Panc1 (cell line): ENCODE measurements around the gene KRT35. TPM values are rescaled to one million over a fixed set of nuclear protein-coding genes. Genes with fewer than 3 reads are reported as not detected.

Source experiments
- ATAC-seq: fragments of 200-7000 bp; cut with Tn5 transposase; 2 replicates; pipeline ENCODE4 v1.9.1; 2020; ENCODE audit warnings: mild to moderate bottlenecking, moderate library complexity
- BruUV-seq: library from RNA; stranded (reverse); fragments of 400-500 nt; replicated peaks from 2 replicates; lab custom pipeline; 2021; lab: Mats Ljungman, UMichigan
- CTCF ChIA-PET: fragments of 300-600 bp; sonication (Branson Sonifier 250); formaldehyde crosslinking; loops from one replicate; lab custom pipeline; 2022; ENCODE audit warnings: antibody characterized with exemption; lab: Charles Lee
- POLR2A ChIA-PET: fragments of 300-600 bp; sonication (Branson Sonifier 250); formaldehyde crosslinking; loops from one replicate; lab custom pipeline; 2022; ENCODE audit warnings: antibody characterized with exemption; lab: Charles Lee
- DNase-seq: peaks from one replicate; pipeline ENCODE4 v3.0.0-alpha.2; 2010; ENCODE audit warnings: low read depth, low spot score
- H3K27ac ChIP-seq: 2 replicates; pipeline ENCODE4 v1.5.1; 2011; ENCODE audit warnings: mild to moderate bottlenecking, low read length, inconsistent platforms
- H3K27me3 ChIP-seq: fragments of 200-500 bp; sonication (Bioruptor generic); 2 replicates; pipeline ENCODE4 v1.6.0; 2014; ENCODE audit warnings: low read length, inconsistent platforms; ENCODE audit not compliant: control insufficient read depth, insufficient read depth
- H3K36me3 ChIP-seq: fragments of 200-500 bp; sonication (Bioruptor generic); 2 replicates; pipeline ENCODE4 v1.5.1; 2014; ENCODE audit warnings: inconsistent platforms, mild to moderate bottlenecking, low read length, moderate library complexity; ENCODE audit not compliant: control insufficient read depth, insufficient read depth
- H3K4me1 ChIP-seq: 2 replicates; pipeline ENCODE4 v1.5.1; 2011; ENCODE audit warnings: inconsistent platforms, mild to moderate bottlenecking, low read length, moderate library complexity; ENCODE audit not compliant: control insufficient read depth, insufficient read depth
- H3K4me3 ChIP-seq, 2 experiments: 2 replicates each; pipeline ENCODE4 v1.5.1; 2011 to 2012; ENCODE audit warnings: low read depth in 2 of 2, low read length in 2 of 2, mild to moderate bottlenecking in 2 of 2, inconsistent platforms in 1 of 2, moderate library complexity in 1 of 2
- H3K9me3 ChIP-seq: fragments of 200-500 bp; sonication (Bioruptor generic); 2 replicates; pipeline ENCODE4 v1.5.1; 2014; ENCODE audit warnings: low read depth, mild to moderate bottlenecking, inconsistent platforms, low read length, moderate library complexity; ENCODE audit not compliant: control insufficient read depth, insufficient read depth
- POLR2AphosphoS5 ChIP-seq: IDR thresholded peaks from 2 replicates; pipeline ENCODE4 v1.6.1; 2012; ENCODE audit warnings: mild to moderate bottlenecking, low read depth, low read length, moderate library complexity
- SIN3A ChIP-seq: IDR thresholded peaks from 2 replicates; pipeline ENCODE4 v1.6.1; 2012; ENCODE audit warnings: low read depth, mild to moderate bottlenecking, low read length, moderate library complexity, borderline replicate concordance; ENCODE audit not compliant: insufficient read depth
- TCF7L2 ChIP-seq: IDR thresholded peaks from 2 replicates; pipeline ENCODE4 v1.6.1; 2011; ENCODE audit warnings: mild to moderate bottlenecking, low read depth, low read length, inconsistent platforms
- in situ Hi-C: cut with HindIII; loops from 2 replicates; pipeline ENCODE4 v1.10.0; 2016; ENCODE audit warnings: low sequenced_read_pairs, low pct_unique_long_range_greater_than_20kb
- intact Hi-C: fragments of 100-400 bp; cut with micrococcal nuclease; formaldehyde crosslinking; loops from one replicate; pipeline ENCODE4 v1.10.0; 2022; ENCODE audit not compliant: unreplicated experiment
- total RNA-seq: library from RNA; stranded (reverse); gene quantifications from one replicate; pipeline ENCODE4 v1.2.1, GENCODE V29; 2021; ENCODE audit not compliant: unreplicated experiment
- TF ChIP-seq, protein P1 (sequence below): fragments of 450-650 bp; IDR thresholded peaks from 2 replicates; pipeline ENCODE4 v1.5.1; 2017; ENCODE audit warnings: mild to moderate bottlenecking
- TF ChIP-seq, protein P2 (sequence below), 2 experiments: IDR thresholded peaks; 2 replicates each; pipeline ENCODE4 v1.6.1; 2011 to 2012; ENCODE audit warnings: low read depth in 2 of 2, control low read depth in 1 of 2, low read length in 1 of 2, mild to moderate bottlenecking in 1 of 2, moderate library complexity in 1 of 2; ENCODE audit not compliant: insufficient read depth in 1 of 2

KRT35 gene
- total RNA-seq, 1 experiment from 2014 or later, result not detected

- DNase-seq (no peak), ATAC-seq (no peak)
- Histone ChIP-seq H3K36me3 (no peaks in the 10 kb centered on the region), H3K4me1 (no peaks in the 10 kb centered on the region), H3K4me3 (no peak overlapping the region), H3K27me3 (no peaks in the 10 kb centered on the region), H3K27ac (no peak overlapping the region), H3K9me3 (peaks cover 5% of the 10 kb centered on the region; the same call in 1 of the 2 replicates)
- in situ Hi-C loops (no loop called here), intact Hi-C loops (no loop called here)
- CTCF ChIA-PET, result no interaction called here
- BruUV-seq, result no TSS peak
- POLR2A ChIA-PET, result no interaction called here
- TF ChIP-seq TCF7L2 (no peak), POLR2AphosphoS5 (no peak), SIN3A (no peak)
- TF ChIP-seq, protein P1, sequence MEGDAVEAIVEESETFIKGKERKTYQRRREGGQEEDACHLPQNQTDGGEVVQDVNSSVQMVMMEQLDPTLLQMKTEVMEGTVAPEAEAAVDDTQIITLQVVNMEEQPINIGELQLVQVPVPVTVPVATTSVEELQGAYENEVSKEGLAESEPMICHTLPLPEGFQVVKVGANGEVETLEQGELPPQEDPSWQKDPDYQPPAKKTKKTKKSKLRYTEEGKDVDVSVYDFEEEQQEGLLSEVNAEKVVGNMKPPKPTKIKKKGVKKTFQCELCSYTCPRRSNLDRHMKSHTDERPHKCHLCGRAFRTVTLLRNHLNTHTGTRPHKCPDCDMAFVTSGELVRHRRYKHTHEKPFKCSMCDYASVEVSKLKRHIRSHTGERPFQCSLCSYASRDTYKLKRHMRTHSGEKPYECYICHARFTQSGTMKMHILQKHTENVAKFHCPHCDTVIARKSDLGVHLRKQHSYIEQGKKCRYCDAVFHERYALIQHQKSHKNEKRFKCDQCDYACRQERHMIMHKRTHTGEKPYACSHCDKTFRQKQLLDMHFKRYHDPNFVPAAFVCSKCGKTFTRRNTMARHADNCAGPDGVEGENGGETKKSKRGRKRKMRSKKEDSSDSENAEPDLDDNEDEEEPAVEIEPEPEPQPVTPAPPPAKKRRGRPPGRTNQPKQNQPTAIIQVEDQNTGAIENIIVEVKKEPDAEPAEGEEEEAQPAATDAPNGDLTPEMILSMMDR, result no peak
- TF ChIP-seq, protein P2, sequence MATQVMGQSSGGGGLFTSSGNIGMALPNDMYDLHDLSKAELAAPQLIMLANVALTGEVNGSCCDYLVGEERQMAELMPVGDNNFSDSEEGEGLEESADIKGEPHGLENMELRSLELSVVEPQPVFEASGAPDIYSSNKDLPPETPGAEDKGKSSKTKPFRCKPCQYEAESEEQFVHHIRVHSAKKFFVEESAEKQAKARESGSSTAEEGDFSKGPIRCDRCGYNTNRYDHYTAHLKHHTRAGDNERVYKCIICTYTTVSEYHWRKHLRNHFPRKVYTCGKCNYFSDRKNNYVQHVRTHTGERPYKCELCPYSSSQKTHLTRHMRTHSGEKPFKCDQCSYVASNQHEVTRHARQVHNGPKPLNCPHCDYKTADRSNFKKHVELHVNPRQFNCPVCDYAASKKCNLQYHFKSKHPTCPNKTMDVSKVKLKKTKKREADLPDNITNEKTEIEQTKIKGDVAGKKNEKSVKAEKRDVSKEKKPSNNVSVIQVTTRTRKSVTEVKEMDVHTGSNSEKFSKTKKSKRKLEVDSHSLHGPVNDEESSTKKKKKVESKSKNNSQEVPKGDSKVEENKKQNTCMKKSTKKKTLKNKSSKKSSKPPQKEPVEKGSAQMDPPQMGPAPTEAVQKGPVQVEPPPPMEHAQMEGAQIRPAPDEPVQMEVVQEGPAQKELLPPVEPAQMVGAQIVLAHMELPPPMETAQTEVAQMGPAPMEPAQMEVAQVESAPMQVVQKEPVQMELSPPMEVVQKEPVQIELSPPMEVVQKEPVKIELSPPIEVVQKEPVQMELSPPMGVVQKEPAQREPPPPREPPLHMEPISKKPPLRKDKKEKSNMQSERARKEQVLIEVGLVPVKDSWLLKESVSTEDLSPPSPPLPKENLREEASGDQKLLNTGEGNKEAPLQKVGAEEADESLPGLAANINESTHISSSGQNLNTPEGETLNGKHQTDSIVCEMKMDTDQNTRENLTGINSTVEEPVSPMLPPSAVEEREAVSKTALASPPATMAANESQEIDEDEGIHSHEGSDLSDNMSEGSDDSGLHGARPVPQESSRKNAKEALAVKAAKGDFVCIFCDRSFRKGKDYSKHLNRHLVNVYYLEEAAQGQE (IDR thresholded peaks at IDR 0.05; ENCODE audit: insufficient read depth in 1 of 2, low read depth in 2 of 2, low read length in 1 of 2), result no peak
Observed at GRCh38 chr17:41456204-41456603, 24.7 kb downstream of the KRT35 start.

DNA sequence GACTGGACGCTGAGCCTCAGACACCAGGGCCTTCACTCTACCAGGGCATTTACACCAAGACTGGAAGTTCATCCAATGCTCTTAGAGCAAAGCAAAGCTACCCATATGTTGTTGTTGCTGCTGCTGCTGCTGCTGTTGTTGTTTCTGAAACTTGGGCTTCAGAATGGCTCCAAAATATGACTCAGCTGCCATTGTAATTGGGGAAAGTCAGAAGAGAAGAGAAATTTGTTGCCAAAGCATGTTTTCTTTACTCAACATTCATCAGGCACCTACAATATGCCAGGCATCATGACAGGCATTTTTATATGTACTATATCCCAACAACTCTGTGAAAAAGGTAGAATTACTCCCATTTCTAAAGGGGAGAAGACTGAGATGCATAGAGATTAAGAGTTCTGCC is 25.7 kb downstream of the KRT35 start:
- H3K4me3 ChIP-seq, result no peak overlapping the region
- no peak overlapping the region for H3K27ac ChIP-seq
- TF ChIP-seq, protein P1, result no peak
- no peak for TF ChIP-seq SIN3A
- TF ChIP-seq, protein P2 (IDR thresholded peaks at IDR 0.05; ENCODE audit: insufficient read depth in 1 of 2, low read depth in 2 of 2, low read length in 1 of 2), result no peak
- TF ChIP-seq POLR2AphosphoS5, result no peak
- no peak for TF ChIP-seq TCF7L2
- intact Hi-C loops, result no loop called here
- no TSS peak for BruUV-seq
- DNase-seq (no peak), ATAC-seq (no peak)
- H3K4me1 ChIP-seq, result no peaks in the 10 kb centered on the region
- POLR2A ChIA-PET, result no interaction called here
- H3K27me3 ChIP-seq, result no peaks in the 10 kb centered on the region
- peaks cover 5% of the 10 kb centered on the region; the same call in 1 of the 2 replicates for H3K9me3 ChIP-seq
- CTCF ChIA-PET, result no interaction called here
- in situ Hi-C loops, result no loop called here
- no peaks in the 10 kb centered on the region for H3K36me3 ChIP-seq
